Vagina (tissue), 2 donors: ENCODE measurements around the gene ARHGDIB. TPM values are rescaled to one million over a fixed set of nuclear protein-coding genes. Genes with fewer than 3 reads are reported as not detected.

Source experiments
- DNase-seq, 2 donors: peaks; one replicate each; pipeline ENCODE4 v3.0.0-alpha.2; 2017; ENCODE audit errors: extremely low spot score in 2 of 2
- H3K27ac ChIP-seq: fragments of 200-600 bp; sonication (generic); one replicate; pipeline ENCODE4 v1.5.1; 2019
- H3K27me3 ChIP-seq: fragments of 200-600 bp; sonication (generic); one replicate; pipeline ENCODE4 v1.5.1; 2019
- H3K36me3 ChIP-seq, 2 donors: fragments of 200-600 bp; sonication (generic); one replicate each; pipeline ENCODE4 v1.5.1; 2017 to 2019
- H3K4me1 ChIP-seq: fragments of 200-600 bp; sonication (generic); one replicate; pipeline ENCODE4 v1.5.1; 2019
- H3K4me3 ChIP-seq, 2 donors: fragments of 200-600 bp; sonication (generic); 1 replicate in 1 of 2; 2 replicates in 1 of 2; pipeline ENCODE4 v1.5.1; 2016 to 2019
- H3K9me3 ChIP-seq: fragments of 200-600 bp; sonication (generic); one replicate; pipeline ENCODE4 v1.5.1; 2019
- CTCF ChIP-seq, 3 experiments: fragments of 450-650 bp in 2 of 3; fragments of 200-600 bp in 1 of 3; sonication (generic) in 1 of 3; IDR thresholded peaks; one replicate each; pipeline ENCODE4 v1.5.1; 2017 to 2019; ENCODE audit warnings: antibody characterized with exemption in 3 of 3, mild to moderate bottlenecking in 2 of 3, moderate library complexity in 2 of 3
- POLR2A ChIP-seq, 2 donors: fragments of 450-650 bp; IDR thresholded peaks; one replicate each; pipeline ENCODE4 v1.6.1; 2017; ENCODE audit warnings: antibody characterized with exemption in 2 of 2, mild to moderate bottlenecking in 2 of 2, moderate library complexity in 2 of 2
- POLR2AphosphoS5 ChIP-seq, 2 donors: sonication (generic); formaldehyde crosslinking; IDR thresholded peaks; one replicate each; pipeline ENCODE4 v1.9.0; 2017; ENCODE audit warnings: antibody characterized with exemption in 2 of 2, mild to moderate bottlenecking in 2 of 2, low read depth in 1 of 2; ENCODE audit not compliant: insufficient read depth in 1 of 2
- intact Hi-C: fragments of 100-400 bp; cut with DNase I; formaldehyde crosslinking; loops from one replicate; pipeline ENCODE4 v1.15.1; 2023
- total RNA-seq: library from RNA; depleted of rRNA; stranded (reverse); fragments of >200 nt; gene quantifications from one replicate; pipeline ENCODE4 v1.2.3, GENCODE V29; 2016

Gene ARHGDIB
- total RNA-seq, 1 donor from 2014 or later, result 153 TPM

- Histone ChIP-seq H3K27ac (peak overlapping the region; percentile 18), H3K4me1 (peaks cover 15% of the 10 kb centered on the region), H3K4me3 (no peak overlapping the region), H3K27me3 (no peaks in the 10 kb centered on the region), H3K9me3 (no peaks in the 10 kb centered on the region), H3K36me3 (no peaks in the 10 kb centered on the region)
- intact Hi-C loops, result loop anchor here (10.0 kb wide), 1 partner anchor 253 kb away; no protein-coding TSS in a partner anchor
- TF ChIP-seq POLR2AphosphoS5 (IDR thresholded peaks at IDR 0.05; ENCODE audit: insufficient read depth in 1 of 2, low read depth in 1 of 2), result no peak
- DNase-seq, result no peak
These were observed 40.5 kb upstream of the ARHGDIB start for GRCh38 chr12:15001733-15002382.

- H3K4me1 ChIP-seq, result peaks cover 15% of the 10 kb centered on the region
These were observed 39.2 kb upstream of the ARHGDIB start for GRCh38 chr12:15000575-15000974.

GRCh38 chr12:14999695-15000365, 38.4 kb upstream of the ARHGDIB start:
- TF ChIP-seq POLR2A (IDR thresholded peaks at IDR 0.05) (no peak), CTCF (IDR thresholded peaks at IDR 0.05) (no peak), POLR2AphosphoS5 (IDR thresholded peaks at IDR 0.05; ENCODE audit: insufficient read depth in 1 of 2, low read depth in 1 of 2) (no peak)
- no peaks in the 10 kb centered on the region for H3K27me3 ChIP-seq
- no peaks in the 10 kb centered on the region for H3K36me3 ChIP-seq
- peaks cover 22% of the 10 kb centered on the region for H3K4me1 ChIP-seq
- no peak for DNase-seq
- H3K27ac ChIP-seq, result peak overlapping the region; percentile 61
- H3K9me3 ChIP-seq, result no peaks in the 10 kb centered on the region
- H3K4me3 ChIP-seq, result no peak overlapping the region
- intact Hi-C loops, result loop anchor here (5.0 to 10.0 kb wide), 2 partner anchors 153 to 255 kb away; no protein-coding TSS in a partner anchor

More at GRCh38 chr12:15000575-15000974, 39.2 kb upstream of the ARHGDIB start:
- H3K9me3 ChIP-seq, result no peaks in the 10 kb centered on the region
- H3K36me3 ChIP-seq, result no peaks in the 10 kb centered on the region
- no peak for DNase-seq
- intact Hi-C loops, result loop anchor here (10.0 kb wide), 1 partner anchor 254 kb away; no protein-coding TSS in a partner anchor
- TF ChIP-seq POLR2A (IDR thresholded peaks at IDR 0.05) (no peak), POLR2AphosphoS5 (IDR thresholded peaks at IDR 0.05; ENCODE audit: insufficient read depth in 1 of 2, low read depth in 1 of 2) (no peak), CTCF (IDR thresholded peaks at IDR 0.05) (no peak)
- no peak overlapping the region for H3K4me3 ChIP-seq
- peak overlapping the region; percentile 61 for H3K27ac ChIP-seq
- no peaks in the 10 kb centered on the region for H3K27me3 ChIP-seq

GRCh38 chr12:14999021-14999694, 37.8 kb upstream of the ARHGDIB start:
- no peaks in the 10 kb centered on the region for H3K27me3 ChIP-seq
- no peaks in the 10 kb centered on the region for H3K9me3 ChIP-seq
- H3K27ac ChIP-seq, result peak overlapping the region; percentile 61
- H3K36me3 ChIP-seq, result no peaks in the 10 kb centered on the region
- no peak for TF ChIP-seq CTCF (IDR thresholded peaks at IDR 0.05)
- TF ChIP-seq POLR2A (IDR thresholded peaks at IDR 0.05), result no peak
- TF ChIP-seq POLR2AphosphoS5 (IDR thresholded peaks at IDR 0.05; ENCODE audit: insufficient read depth in 1 of 2, low read depth in 1 of 2), result peak in 1 of 2 donors; percentile 8
- DNase-seq, result no peak
- H3K4me1 ChIP-seq, result peaks cover 24% of the 10 kb centered on the region
- no peak overlapping the region for H3K4me3 ChIP-seq
- intact Hi-C loops, result loop anchor here (5.0 kb wide), 1 partner anchor 152 kb away; no protein-coding TSS in a partner anchor

GRCh38 chr12:14997998-14998397, 36.6 kb upstream of the ARHGDIB start:
- H3K27me3 ChIP-seq, result no peaks in the 10 kb centered on the region
- TF ChIP-seq POLR2AphosphoS5 (IDR thresholded peaks at IDR 0.05; ENCODE audit: insufficient read depth in 1 of 2, low read depth in 1 of 2), result no peak
- TF ChIP-seq POLR2A (IDR thresholded peaks at IDR 0.05), result no peak
- no peak for TF ChIP-seq CTCF (IDR thresholded peaks at IDR 0.05)
- no peak overlapping the region for H3K27ac ChIP-seq
- H3K36me3 ChIP-seq, result no peaks in the 10 kb centered on the region
- no peak for DNase-seq
- H3K9me3 ChIP-seq, result no peaks in the 10 kb centered on the region
- intact Hi-C loops, result loop anchor here (5.0 kb wide), 1 partner anchor 151 kb away; no protein-coding TSS in a partner anchor
- H3K4me1 ChIP-seq, result peaks cover 24% of the 10 kb centered on the region
- no peak overlapping the region for H3K4me3 ChIP-seq
